IMR-90 (cell line): Measurements from ENCODE around the gene NPDC1. TPM values are rescaled to one million over a fixed set of nuclear protein-coding genes. Genes with fewer than 3 reads are reported as not detected.

Experiments
- ATAC-seq: fragments of 200-7000 bp; cut with Tn5 transposase; 2 replicates; pipeline ENCODE4 v1.9.1; 2020; ENCODE audit warnings: low read depth, mild to moderate bottlenecking, moderate library complexity
- BruUV-seq: library from RNA; stranded (reverse); fragments of 400-500 nt; replicated peaks from 2 replicates; lab custom pipeline; 2021; lab: Mats Ljungman, UMichigan
- CTCF ChIA-PET: fragments of 300-600 bp; formaldehyde crosslinking; extraction: SDS; loops from one replicate; lab custom pipeline; 2021; ENCODE audit warnings: antibody characterized with exemption; lab: Yijun Ruan, JAX
- POLR2A ChIA-PET: fragments of 300-600 bp; sonication (Branson Sonifier 250); formaldehyde crosslinking; loops from one replicate; lab custom pipeline; 2022; ENCODE audit warnings: antibody characterized with exemption; ENCODE audit not compliant: unreplicated experiment; lab: Charles Lee
- DNase-seq: peaks from one replicate; pipeline ENCODE4 v3.0.0; 2013
- H2AFZ ChIP-seq: replicated peaks from 2 replicates; pipeline ENCODE3; 2013; ENCODE audit warnings: low read length, mild to moderate bottlenecking; ENCODE audit not compliant: poor library complexity
- H2AK5ac ChIP-seq: 2 replicates; pipeline ENCODE4 v1.6.1; 2013; ENCODE audit warnings: low read depth, low read length, inconsistent platforms
- H2AK9ac ChIP-seq: replicated peaks from 2 replicates; pipeline ENCODE3; 2013; ENCODE audit warnings: mild to moderate bottlenecking, low read depth, low read length, moderate library complexity; ENCODE audit not compliant: poor library complexity
- H2BK120ac ChIP-seq: 2 replicates; pipeline ENCODE4 v1.6.1; 2013; ENCODE audit warnings: low read depth, low read length, inconsistent platforms
- H2BK15ac ChIP-seq: 3 replicates; pipeline ENCODE4 v1.6.1; 2013; ENCODE audit warnings: low read depth, low read length, inconsistent platforms
- H2BK20ac ChIP-seq: 2 replicates; pipeline ENCODE4 v1.6.1; 2013; ENCODE audit warnings: low read depth, mild to moderate bottlenecking, inconsistent platforms, low read length, moderate library complexity
- H2BK5ac ChIP-seq: 2 replicates; pipeline ENCODE4 v1.6.1; 2013; ENCODE audit warnings: mild to moderate bottlenecking, low read depth, low read length, inconsistent platforms; ENCODE audit not compliant: poor library complexity, severe bottlenecking
- H3K14ac ChIP-seq: replicated peaks from 2 replicates; pipeline ENCODE4 v1.6.1; 2013; ENCODE audit warnings: low read depth, low read length, inconsistent platforms
- H3K18ac ChIP-seq: 2 replicates; pipeline ENCODE4 v1.6.1; 2013; ENCODE audit warnings: low read depth, low read length, control low read depth
- H3K23ac ChIP-seq: 2 replicates; pipeline ENCODE4 v1.6.1; 2013; ENCODE audit warnings: low read depth, low read length, inconsistent platforms
- H3K27ac ChIP-seq: 2 replicates; pipeline ENCODE4 v1.5.1; 2013; ENCODE audit warnings: mild to moderate bottlenecking, control low read depth, low read length; ENCODE audit not compliant: insufficient read depth
- H3K27me3 ChIP-seq: 2 replicates; pipeline ENCODE4 v1.6.1; 2013; ENCODE audit warnings: low read length; ENCODE audit not compliant: control insufficient read depth, insufficient read depth
- H3K36me3 ChIP-seq: 2 replicates; pipeline ENCODE4 v1.6.1; 2013; ENCODE audit warnings: low read length, mixed read lengths; ENCODE audit not compliant: control insufficient read depth, insufficient read depth
- H3K4ac ChIP-seq: 2 replicates; pipeline ENCODE4 v1.6.1; 2013; ENCODE audit warnings: low read depth, low read length, inconsistent platforms
- H3K4me1 ChIP-seq: 2 replicates; pipeline ENCODE4 v1.6.1; 2013; ENCODE audit warnings: low read length, mixed read lengths; ENCODE audit not compliant: control insufficient read depth, insufficient read depth
- H3K4me2 ChIP-seq: 2 replicates; pipeline ENCODE4 v1.6.1; 2013; ENCODE audit warnings: low read depth, mild to moderate bottlenecking, control low read depth, low read length, moderate library complexity
- H3K4me3 ChIP-seq: 2 replicates; pipeline ENCODE4 v1.5.1; 2013; ENCODE audit warnings: low read depth, mild to moderate bottlenecking, control low read depth, low read length, moderate library complexity; ENCODE audit not compliant: insufficient read depth
- H3K56ac ChIP-seq: 2 replicates; pipeline ENCODE4 v1.6.1; 2013; ENCODE audit warnings: low read length, inconsistent platforms; ENCODE audit not compliant: insufficient read depth; ENCODE audit errors: extremely low read depth
- H3K79me1 ChIP-seq, 2 experiments: 2 replicates each; pipeline ENCODE4 v1.6.1; 2013; ENCODE audit warnings: low read length in 2 of 2, inconsistent platforms in 1 of 2, low read depth in 1 of 2
- H3K9ac ChIP-seq: 2 replicates; pipeline ENCODE4 v1.6.1; 2013; ENCODE audit warnings: low read depth, low read length, control low read depth
- H3K9me1 ChIP-seq: 2 replicates; pipeline ENCODE4 v1.6.1; 2013; ENCODE audit warnings: low read length, inconsistent platforms; ENCODE audit not compliant: insufficient read depth
- H3K9me3 ChIP-seq: 2 replicates; pipeline ENCODE4 v1.6.1; 2013; ENCODE audit warnings: low read length; ENCODE audit not compliant: control insufficient read depth, insufficient read depth
- H4K20me1 ChIP-seq: 2 replicates; pipeline ENCODE4 v1.6.1; 2013; ENCODE audit warnings: low read length, inconsistent platforms; ENCODE audit not compliant: insufficient read depth
- H4K5ac ChIP-seq: 2 replicates; pipeline ENCODE4 v1.6.1; 2013; ENCODE audit warnings: mild to moderate bottlenecking, low read depth, low read length, control low read depth
- H4K8ac ChIP-seq, 2 experiments: 2 replicates each; pipeline ENCODE4 v1.6.1; 2013; ENCODE audit warnings: low read depth in 2 of 2, low read length in 2 of 2, control low read depth in 1 of 2, inconsistent platforms in 1 of 2
- H4K91ac ChIP-seq: 2 replicates; pipeline ENCODE4 v1.6.1; 2013; ENCODE audit warnings: low read depth, low read length, inconsistent platforms; ENCODE audit not compliant: insufficient read depth
- BHLHE40 ChIP-seq: fragments of 150-350 bp; IDR thresholded peaks from 2 replicates; pipeline ENCODE4 v1.6.1; 2016; ENCODE audit warnings: mild to moderate bottlenecking, low read depth, low read length
- CEBPB ChIP-seq: IDR thresholded peaks from 2 replicates; pipeline ENCODE4 v1.6.1; 2012; ENCODE audit warnings: low read depth, low read length, improper control_type of control experiment
- CHD1 ChIP-seq: IDR thresholded peaks from 2 replicates; pipeline ENCODE4 v1.6.1; 2012; ENCODE audit warnings: low read depth, low read length, improper control_type of control experiment
- CTCF ChIP-seq: conservative IDR thresholded peaks from 2 replicates; pipeline ENCODE4 v1.5.1; 2012; ENCODE audit warnings: mild to moderate bottlenecking, low read depth, low read length, improper control_type of control experiment
- ELK1 ChIP-seq: fragments of 150-350 bp; IDR thresholded peaks from 2 replicates; pipeline ENCODE4 v1.6.1; 2016; ENCODE audit warnings: low read depth, mild to moderate bottlenecking, low read length, moderate library complexity, borderline replicate concordance
- FOS ChIP-seq: fragments of 150-350 bp; IDR thresholded peaks from 2 replicates; pipeline ENCODE4 v1.6.1; 2016; ENCODE audit warnings: low read depth, low read length
- MAFK ChIP-seq: IDR thresholded peaks from 2 replicates; pipeline ENCODE4 v1.6.1; 2012; ENCODE audit warnings: low read depth, low read length, improper control_type of control experiment
- MAZ ChIP-seq: IDR thresholded peaks from 2 replicates; pipeline ENCODE4 v1.6.1; 2012; ENCODE audit warnings: low read depth, mild to moderate bottlenecking, low read length, improper control_type of control experiment, moderate library complexity, borderline replicate concordance
- MXI1 ChIP-seq: IDR thresholded peaks from 2 replicates; pipeline ENCODE4 v1.6.1; 2012; ENCODE audit warnings: low read depth, mild to moderate bottlenecking, low read length, moderate library complexity, borderline replicate concordance
- NFE2L2 ChIP-seq: fragments of 150-350 bp; IDR thresholded peaks from 2 replicates; pipeline ENCODE4 v1.6.1; 2016; ENCODE audit warnings: low read depth, mild to moderate bottlenecking, low read length
- POLR2A ChIP-seq: IDR thresholded peaks from 2 replicates; pipeline ENCODE4 v1.6.1; 2012; ENCODE audit warnings: mild to moderate bottlenecking, low read depth, low read length
- RAD21 ChIP-seq: IDR thresholded peaks from 2 replicates; pipeline ENCODE4 v1.6.1; 2012; ENCODE audit warnings: low read length, improper control_type of control experiment
- RCOR1 ChIP-seq: IDR thresholded peaks from 2 replicates; pipeline ENCODE4 v1.6.1; 2012; ENCODE audit warnings: mild to moderate bottlenecking, low read length, improper control_type of control experiment; ENCODE audit not compliant: insufficient replicate concordance
- RFX5 ChIP-seq: IDR thresholded peaks from 2 replicates; pipeline ENCODE4 v1.8.0; 2012; ENCODE audit warnings: low read depth, mild to moderate bottlenecking, low read length, moderate library complexity
- SMC3 ChIP-seq: fragments of 150-350 bp; IDR thresholded peaks from 2 replicates; pipeline ENCODE4 v1.6.1; 2016; ENCODE audit warnings: low read depth, mild to moderate bottlenecking, antibody characterized with exemption, low read length, moderate library complexity
- USF2 ChIP-seq: fragments of 150-350 bp; IDR thresholded peaks from 2 replicates; pipeline ENCODE4 v1.6.1; 2017; ENCODE audit warnings: mild to moderate bottlenecking, antibody characterized with exemption, low read length, low read depth
- WGBS, 2 experiments: methylation state at CpG; one replicate each; pipeline versions ENCODE4 v1.1.5 to v1.1.7; 2013; ENCODE audit warnings: missing lambda C conversion rate in 2 of 2; ENCODE audit not compliant: insufficient read length in 1 of 2; ENCODE audit errors: extremely low coverage in 2 of 2; 5-methylcytosine and 5-hydroxymethylcytosine counted together
- dilution Hi-C: fragments of 300-500 bp; cut with HindIII; formaldehyde crosslinking; loops from one replicate; pipeline ENCODE4 v1.14.3; 2018; ENCODE audit warnings: low sequenced_read_pairs; ENCODE audit not compliant: unreplicated experiment
- in situ Hi-C: fragments of 300-500 bp; cut with MboI; formaldehyde crosslinking; loops from 3 replicates; pipeline ENCODE4 v1.14.3; 2019; ENCODE audit warnings: low sequenced_read_pairs, inconsistent platforms, mixed read lengths
- intact Hi-C: fragments of 100-400 bp; cut with micrococcal nuclease; formaldehyde crosslinking; loops from 2 replicates; pipeline ENCODE4 v1.10.0; 2022
- polyA plus RNA-seq, 3 experiments: library from polyadenylated mRNA; depleted of rRNA; stranded (reverse); fragments of >200 nt; gene quantifications; 2 replicates each; pipeline ENCODE4 v1.2.3, GENCODE V29; 2012; ENCODE audit warnings: low replicate concordance in 1 of 3
- total RNA-seq: library from RNA; depleted of rRNA; stranded (reverse); fragments of >200 nt; gene quantifications from 2 replicates; pipeline ENCODE4 v1.2.3, GENCODE V29; 2012

NPDC1 gene
- total and polyA plus RNA-seq, 2 of the 4 experiments (the other 2 are of a cell fraction) = 2.7 to 58.1 TPM

GRCh38 chr9:137076636-137077009, 30.6 kb upstream of the NPDC1 start:
- no peak for DNase-seq
- Histone ChIP-seq H3K27ac (peak overlapping the region; percentile 36; the same call in 1 of the 2 replicates), H2BK20ac (no peak overlapping the region; the same call in 1 of the 2 replicates), H3K14ac (peak overlapping the region; percentile 63), H3K56ac (no peak overlapping the region), H4K91ac (peak overlapping the region; percentile 38; the same call in 1 of the 2 replicates), H2AK9ac (peak overlapping the region; percentile 23), H2BK5ac (no peak overlapping the region), H3K9ac (peak overlapping the region; percentile 67), H3K27me3 (no peaks in the 10 kb centered on the region), H2BK15ac (no peak overlapping the region), H3K36me3 (peaks cover 20% of the 10 kb centered on the region; the same call in 1 of the 2 replicates), H3K4me1 (no peaks in the 10 kb centered on the region), H3K9me1 (no peaks in the 10 kb centered on the region), H3K18ac (no peak overlapping the region), H3K9me3 (no peaks in the 10 kb centered on the region), H4K8ac (peak overlapping the region; percentile 41 to 97; a peak in 2 of 4 replicates), H4K5ac (peak overlapping the region; percentile 52), H3K23ac (0 out of 2 replicates have a peak overlapping the region, but pooled peaks have one; percentile 42), H3K79me1 (peaks cover 8 to 28% of the 10 kb centered on the region in 2 experiments), H3K4ac (peak overlapping the region; percentile 88), H2BK120ac (peak overlapping the region; percentile 68; the same call in 1 of the 2 replicates), H3K4me2 (peak overlapping the region; percentile 55), H2AK5ac (0 out of 2 replicates have a peak overlapping the region, but pooled peaks have one; percentile 3), H4K20me1 (peaks cover 10% of the 10 kb centered on the region), H3K4me3 (peak overlapping the region; percentile 45; the same call in 1 of the 2 replicates), H2AFZ (peak overlapping the region; percentile 95)
- ATAC-seq = no peak
- TF ChIP-seq ELK1 = no peak
- no peak for TF ChIP-seq CEBPB
- no peak for TF ChIP-seq POLR2A
- TF ChIP-seq MXI1 = no peak
- no peak for TF ChIP-seq SMC3
- TF ChIP-seq RCOR1 = no peak
- no peak for TF ChIP-seq USF2
- TF ChIP-seq MAZ = no peak
- TF ChIP-seq RFX5 = no peak
- TF ChIP-seq MAFK = no peak
- no peak for TF ChIP-seq CHD1
- TF ChIP-seq CTCF = no peak
- no peak for TF ChIP-seq FOS
- no peak for TF ChIP-seq RAD21
- no peak for TF ChIP-seq BHLHE40
- no peak for TF ChIP-seq NFE2L2
- 54% methylated on average over 11 of the region's 15 CpGs; no CpG with 5 or more reads in 1 of the 2 experiments for WGBS, 2 experiments
- dilution Hi-C loops = no loop called here
- BruUV-seq = no TSS peak
- ChIA-PET CTCF (interaction anchor here (1.2 to 1.5 kb wide), 2 partner anchors 13 to 30 kb away, joined by 5 to 7 read pairs; no protein-coding TSS in a partner anchor), POLR2A (interaction anchor here (0.5 to 0.6 kb wide), 2 partner anchors 10 to 56 kb away, joined by 4 to 8 read pairs; no protein-coding TSS in a partner anchor)
- intact Hi-C loops = no loop called here
- in situ Hi-C loops = no loop called here
